Right lung (tissue), 5 donors: ENCODE measurements around the gene LDLRAD1. TPM values are rescaled to one million over a fixed set of nuclear protein-coding genes. Genes with fewer than 3 reads are reported as not detected.
"Not testable (repeated sequence)": the region's sequence is repeated elsewhere in the genome, so short reads cannot be mapped to it uniquely, and the experiment has no call there.

Experiments used
- DNase-seq, 2 donors: peaks; one replicate each; pipeline ENCODE4 v3.0.0-alpha.2; 2013
- polyA plus RNA-seq, 5 donors: library from polyadenylated mRNA; unstranded; fragments of 120-200 nt; gene quantifications; one replicate each; pipeline versions ENCODE4 v1.2.1 to v1.2.3, GENCODE V29; 2013; ENCODE audit warnings: inconsistent platforms in 1 of 5, low replicate concordance in 1 of 5; ENCODE audit not compliant: insufficient read length in 5 of 5, insufficient read depth in 1 of 5

LDLRAD1 gene
- polyA plus RNA-seq, 5 donors: 0.67 to 8.2 (median 4.0) TPM

DNA sequence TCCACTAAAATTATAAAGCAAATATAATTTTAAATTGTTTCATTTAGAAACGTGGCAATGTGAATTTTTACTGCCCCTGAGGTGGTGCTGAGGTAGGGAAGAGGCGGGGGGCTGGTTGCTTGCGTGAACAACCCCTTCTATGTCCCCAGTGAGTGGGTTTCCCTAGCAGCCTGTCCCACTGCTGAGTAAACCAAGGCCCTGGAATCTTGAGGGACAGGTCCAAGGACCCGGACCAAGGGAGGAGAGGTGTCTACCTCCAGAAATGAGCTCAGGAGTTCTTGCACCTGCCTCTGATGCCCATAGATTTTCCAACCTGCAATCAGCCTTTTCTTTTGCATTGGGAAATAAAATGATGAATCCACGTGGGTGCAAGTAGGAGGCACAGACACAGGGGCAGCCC is 649 bp upstream of the LDLRAD1 start:
- DNase-seq: no peak

DNA sequence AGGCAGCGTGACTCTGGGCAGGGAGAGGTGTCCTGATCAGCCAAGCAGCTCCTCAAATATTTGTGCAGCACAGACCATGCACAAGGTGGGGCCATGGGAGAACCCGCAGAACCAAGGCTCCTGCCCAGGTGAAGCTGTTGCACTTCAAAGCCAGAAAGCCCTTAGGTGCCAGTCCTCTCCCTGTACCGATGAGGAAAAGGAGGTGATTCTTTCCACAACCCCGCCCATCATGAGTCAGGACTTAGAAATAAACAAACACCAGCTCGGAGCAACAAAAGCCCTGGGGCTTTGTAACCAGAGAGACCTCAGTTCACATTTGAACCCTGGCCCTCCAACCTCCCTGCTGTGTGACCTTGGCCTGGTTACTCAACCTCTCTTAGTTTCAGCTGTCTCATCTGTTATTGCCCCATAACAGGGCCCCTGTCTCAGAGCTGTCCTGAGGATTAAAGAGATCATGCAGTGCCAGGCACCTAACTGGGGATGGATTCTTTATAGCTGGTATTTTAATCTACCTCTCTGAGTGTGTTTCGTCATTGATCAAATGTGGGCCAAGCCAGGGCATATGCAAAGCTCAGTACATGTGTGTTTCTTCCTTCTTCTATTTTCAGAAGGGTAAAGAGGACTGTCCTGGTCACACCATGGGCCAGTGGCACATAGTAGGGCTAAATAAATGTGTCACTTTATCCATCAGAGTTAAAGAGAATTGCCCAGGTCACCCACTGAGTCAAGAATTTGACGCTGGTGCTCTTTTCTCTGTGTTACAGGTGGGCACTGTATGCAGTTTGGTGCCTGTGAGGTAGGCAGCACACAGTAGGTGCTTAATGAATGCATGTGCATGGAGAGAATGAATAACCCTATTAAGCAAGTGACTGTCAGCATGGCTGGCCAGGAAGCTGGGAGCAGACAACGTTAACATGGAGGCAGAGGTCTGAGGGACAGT is 1.4 kb downstream of the LDLRAD1 start:
- DNase-seq: no peak

DNA sequence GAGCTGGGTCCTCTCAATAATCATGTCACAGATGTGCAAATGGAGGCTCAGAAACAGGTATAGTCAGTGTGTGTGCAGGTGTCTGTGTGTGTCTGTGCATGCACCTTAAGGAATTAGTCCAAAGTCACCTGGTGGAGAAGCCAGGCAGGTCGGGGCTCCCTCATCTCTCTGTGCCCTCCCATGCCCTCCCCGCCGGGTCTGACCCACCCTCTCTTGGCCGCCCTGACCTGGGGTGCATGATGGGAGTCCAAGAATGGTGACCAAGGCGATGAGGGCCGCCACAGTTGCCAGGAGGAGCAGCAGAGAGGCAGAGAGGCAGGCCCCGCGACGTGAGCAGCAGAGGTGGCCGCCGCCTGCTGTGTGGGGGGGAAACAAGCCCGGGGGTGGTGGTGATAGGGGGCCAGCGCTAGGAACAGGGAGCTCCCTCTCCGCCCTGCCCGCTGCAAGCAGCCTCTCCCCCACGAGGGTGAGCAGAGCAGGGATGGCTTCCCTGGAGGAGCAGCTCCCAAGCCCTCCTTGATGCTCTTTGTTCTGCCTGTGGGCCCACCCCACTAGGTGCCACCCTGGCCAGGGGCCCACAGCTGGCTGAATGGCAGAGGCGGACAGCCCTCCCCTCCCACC is 3.9 kb downstream of the LDLRAD1 start:
- DNase-seq: no peak

DNA sequence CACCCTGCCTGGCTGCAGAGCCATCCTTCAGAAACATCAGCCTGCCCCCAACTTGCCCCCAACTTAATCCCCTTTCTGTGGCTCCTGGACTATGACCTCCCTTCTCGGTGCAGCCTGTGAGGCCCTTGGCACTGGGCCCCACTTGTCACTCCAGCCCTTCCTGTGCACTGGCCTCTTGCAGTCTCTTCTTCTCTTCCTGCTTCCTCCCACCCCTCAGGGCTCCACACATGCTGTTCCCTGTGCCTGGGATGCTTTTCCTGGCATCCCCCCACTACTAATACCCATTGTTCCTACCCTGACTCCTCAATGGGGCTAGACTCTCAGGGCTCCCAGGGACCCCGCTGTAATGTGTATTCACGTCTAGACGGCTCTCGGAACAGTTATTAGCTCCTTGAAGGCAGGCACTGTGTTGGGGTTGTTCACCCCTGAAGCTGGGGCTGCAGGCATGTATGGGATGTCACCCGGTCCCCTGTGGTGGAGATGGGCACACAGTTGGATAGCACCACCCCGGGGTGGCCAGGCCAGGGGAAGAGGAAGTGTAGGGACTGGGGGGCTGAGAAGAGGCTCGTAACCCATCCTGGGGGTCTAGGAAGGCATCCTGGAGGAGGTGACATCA is 4.5 kb downstream of the LDLRAD1 start:
- DNase-seq: no peak

DNA sequence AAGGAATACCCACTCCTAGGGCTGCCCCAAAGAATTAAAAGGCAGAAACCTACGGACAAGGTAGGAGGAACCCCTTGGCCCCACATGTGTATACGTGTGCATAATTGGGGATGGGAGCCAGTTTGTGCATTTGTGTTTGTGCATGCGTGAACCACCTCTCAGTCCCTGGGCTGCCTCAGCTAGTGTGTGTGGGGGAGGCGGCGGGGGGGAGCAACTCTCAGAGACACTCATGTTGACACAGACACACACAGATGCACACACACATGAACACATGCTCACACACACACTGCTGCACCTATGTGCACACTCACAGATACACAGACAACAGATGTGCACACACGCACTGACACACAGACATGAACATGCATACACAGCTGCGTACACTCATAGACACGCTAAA is 5.1 kb downstream of the LDLRAD1 start:
- DNase-seq: no peak

DNA sequence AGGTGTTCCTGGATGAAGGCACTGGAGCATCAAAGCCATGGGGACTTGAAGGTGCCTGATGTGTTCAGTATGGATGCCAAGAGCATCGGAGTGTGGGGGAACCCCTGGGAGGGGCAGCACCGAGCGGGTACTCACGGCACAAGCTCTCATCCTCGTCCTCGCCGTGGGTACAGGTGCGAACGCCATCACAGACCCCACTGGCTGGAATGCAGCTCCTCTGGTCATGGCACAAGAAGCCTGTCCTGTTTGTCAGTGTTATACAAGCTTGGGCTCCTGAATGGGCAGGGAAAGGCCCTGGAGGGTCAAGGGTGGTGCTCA is 6.0 kb downstream of the LDLRAD1 start:
- no peak for DNase-seq

DNA sequence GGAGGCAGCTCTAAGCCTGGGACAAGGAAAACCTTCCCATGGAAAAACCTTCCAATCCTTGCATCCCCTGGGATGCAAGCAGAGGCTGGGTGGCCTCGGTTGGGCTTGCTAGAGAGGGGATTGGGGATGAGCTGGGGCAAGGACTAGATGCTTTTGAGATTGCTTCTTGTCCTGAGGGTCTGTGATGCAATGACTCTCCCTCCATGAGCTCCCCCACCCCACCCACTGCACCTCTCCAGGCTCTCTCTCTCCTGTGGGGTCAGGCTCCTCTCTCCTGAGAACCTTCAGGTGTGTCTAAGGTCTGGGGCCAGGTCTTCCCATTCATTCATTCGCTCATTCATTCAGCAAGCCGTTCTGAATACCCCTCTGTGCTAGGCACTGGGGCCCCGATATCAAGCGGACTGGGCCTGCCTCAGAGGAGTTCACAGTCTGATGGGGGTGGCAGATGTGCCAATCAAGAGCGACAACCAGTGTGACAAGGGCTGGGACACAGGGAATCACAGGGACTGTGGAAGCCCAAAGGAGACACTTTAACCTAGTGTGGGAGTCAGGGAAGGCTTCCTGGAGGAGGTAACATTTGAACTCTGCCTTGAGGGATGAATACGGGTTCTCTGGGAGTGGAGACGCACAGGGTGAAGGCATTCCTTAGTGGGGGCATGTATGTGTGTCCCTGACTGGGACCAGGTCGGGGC is 6.5 kb downstream of the LDLRAD1 start:
- DNase-seq: no peak

DNA sequence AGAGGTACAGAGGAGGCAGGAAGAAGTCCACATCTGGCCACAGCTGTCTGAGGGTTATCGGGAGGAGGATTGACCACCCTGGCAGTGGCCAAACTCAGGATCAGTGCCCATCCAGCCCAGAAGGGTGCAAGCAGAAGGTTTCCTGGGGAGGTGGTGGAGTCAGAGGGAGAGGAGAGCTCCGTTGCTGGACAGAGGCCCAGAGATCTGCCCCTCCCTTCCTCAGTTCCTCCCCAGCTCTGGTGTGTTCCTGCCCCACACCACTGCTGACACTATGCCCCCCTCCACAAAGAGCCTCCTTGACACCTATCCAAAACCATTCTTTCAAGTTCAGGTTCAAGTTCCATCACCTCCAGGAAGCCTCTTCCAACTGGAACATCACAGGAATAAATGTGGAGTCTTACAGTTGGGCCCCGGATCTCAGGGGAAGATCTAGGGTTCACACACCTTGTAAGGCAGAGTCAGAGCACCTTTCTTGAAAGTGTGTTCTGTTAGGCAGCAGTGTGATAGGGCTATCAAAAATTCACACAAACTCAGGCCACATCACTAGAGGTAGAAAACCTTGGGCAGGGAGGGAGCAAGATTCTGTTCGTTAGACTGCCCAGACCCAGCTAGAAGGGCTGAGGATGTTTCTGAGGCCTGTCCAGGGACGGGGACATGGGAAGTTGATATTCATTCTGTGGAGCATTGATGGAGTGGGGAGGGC is 7.4 kb downstream of the LDLRAD1 start:
- DNase-seq: no peak

DNA sequence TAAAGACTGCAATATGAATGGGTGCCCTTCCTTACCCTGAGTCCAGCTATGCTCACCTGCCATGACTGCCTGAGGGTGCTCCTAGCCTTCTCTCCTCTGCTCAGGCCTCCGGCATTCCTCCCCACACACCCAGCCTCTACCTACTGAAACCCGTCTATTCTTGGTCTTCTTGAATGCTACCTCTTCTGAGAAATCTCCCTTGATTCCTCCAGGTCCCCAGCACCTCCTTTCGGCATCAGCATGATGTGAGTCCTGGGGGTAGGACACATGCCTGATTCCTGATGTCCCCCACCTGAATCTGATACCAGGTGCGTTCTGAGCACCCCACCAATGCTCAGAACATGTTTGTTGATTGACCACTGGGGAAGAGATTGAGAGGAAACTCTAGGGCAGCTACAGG is 8.6 kb downstream of the LDLRAD1 start:
- DNase-seq: no peak

DNA sequence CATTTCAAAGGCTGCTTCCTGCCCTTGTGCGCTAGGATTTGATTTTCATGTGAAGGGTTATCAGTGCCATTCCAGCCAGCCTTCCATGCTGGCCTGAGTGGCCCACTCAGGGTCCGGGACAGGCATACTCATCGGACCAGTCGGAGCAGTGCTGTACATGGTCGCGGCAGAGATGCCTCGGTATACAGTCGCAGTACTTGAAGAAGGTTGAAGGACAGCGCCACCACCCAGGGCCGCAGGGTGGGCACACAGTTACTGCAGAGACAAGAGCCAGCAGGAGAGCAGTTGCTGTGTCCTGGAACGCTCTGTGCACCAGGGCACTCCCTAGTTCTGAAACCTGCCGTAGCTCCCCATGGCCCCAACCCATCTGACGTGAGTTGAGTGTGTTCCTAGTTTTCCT is 9.1 kb downstream of the LDLRAD1 start:
- no peak for DNase-seq

DNA sequence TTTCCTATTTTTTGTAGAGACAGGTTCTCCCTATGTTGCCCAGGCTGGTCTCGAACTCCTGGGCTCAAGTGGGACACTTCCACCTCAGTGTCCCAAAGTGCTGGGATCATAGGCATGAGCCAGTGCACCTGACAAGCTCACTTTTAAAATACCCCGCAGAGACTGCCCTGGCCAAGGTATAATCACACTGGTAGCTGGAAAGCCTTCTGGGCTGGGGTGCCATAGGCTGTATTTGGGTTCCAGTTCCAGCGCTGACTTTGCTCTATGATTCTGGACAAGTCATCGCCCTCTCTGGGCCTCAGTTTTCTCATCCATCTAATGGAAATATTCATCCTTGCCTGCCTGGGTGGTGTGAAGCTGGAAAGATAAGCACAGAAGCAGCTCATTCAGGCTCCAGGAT is 10.4 kb downstream of the LDLRAD1 start:
- DNase-seq: no peak

DNA sequence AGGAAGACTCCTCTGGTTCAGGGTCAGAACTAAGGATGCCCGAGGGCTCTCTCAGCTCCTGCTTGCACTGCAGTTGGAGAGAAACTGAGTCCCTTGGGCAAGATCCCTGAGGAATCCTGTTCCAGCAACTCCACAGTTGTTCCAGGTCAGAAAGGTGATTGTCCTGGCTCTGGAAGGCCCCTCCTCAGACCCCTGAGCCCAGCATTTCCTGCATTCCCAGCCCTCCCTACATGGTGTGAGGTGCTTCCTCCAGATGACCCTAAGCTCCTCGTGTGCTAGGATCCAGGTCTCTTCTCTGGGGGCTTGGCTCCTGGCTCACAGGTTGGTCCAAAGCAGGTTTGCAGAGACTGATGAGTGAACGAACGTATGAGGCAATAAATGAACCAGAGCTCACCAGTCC is 11.5 kb downstream of the LDLRAD1 start:
- no peak for DNase-seq

DNA sequence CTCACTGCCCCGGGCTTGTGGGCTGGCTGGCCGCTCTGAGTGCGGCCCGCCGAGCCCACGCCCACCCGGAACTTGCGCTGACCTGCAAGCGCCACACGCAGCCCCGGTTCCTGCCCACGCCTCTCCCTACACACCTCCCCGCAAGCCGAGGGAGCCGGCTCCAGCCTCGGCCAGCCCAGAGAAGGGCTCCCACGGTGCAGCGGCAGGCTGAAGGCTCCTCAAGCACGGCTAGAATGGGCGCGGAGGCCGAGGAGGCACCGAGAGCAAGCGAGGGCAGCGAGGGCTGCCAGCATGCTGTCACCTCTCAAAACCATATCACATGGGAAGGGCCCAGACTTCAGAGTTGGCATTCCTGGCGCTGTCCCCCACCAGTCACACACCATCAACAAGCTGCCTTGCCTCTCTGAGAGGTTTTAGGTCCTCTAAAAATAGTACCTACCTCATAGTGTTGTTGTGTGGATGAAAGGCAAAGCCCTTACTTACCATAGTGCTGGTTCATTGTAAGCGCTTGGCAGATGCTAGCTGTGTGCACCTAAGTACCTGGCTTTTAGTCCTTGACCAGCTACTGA is 13.4 kb downstream of the LDLRAD1 start:
- DNase-seq: no peak

DNA sequence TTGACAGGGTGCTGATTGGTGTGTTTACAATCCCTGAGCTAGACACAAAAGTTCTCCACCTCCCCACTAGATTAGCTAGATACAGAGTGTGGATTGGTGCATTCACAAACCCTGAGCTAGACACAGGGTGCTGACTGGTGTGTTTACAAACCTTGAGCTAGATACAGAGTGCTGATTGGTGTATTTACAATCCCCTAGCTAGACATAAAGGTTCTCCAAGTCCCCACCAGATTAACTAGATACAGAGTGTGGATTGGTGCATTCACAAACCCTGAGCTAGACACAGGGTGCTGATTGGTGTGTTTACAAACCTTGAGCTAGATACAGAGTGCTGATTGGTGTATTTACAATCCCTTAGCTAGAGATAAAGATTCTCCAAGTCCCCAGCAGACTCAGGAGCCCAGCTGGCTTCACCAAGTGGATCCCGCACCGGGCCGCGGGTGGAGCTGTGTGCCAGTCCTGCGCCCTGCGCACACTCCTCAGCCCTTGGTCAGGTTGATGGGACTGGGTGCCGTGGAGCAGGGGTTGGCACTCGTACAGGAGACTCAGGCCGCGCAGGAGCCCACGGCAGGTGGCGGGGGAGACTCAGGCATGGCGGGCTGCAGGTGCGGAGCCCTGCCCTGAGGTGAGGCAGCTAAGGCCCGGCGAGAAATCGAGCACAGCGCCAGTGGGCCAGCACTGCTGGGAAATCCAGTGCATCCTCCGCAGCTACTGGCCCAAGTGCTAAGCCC is 14.1 kb downstream of the LDLRAD1 start:
- DNase-seq: not testable (repeated sequence)

DNA sequence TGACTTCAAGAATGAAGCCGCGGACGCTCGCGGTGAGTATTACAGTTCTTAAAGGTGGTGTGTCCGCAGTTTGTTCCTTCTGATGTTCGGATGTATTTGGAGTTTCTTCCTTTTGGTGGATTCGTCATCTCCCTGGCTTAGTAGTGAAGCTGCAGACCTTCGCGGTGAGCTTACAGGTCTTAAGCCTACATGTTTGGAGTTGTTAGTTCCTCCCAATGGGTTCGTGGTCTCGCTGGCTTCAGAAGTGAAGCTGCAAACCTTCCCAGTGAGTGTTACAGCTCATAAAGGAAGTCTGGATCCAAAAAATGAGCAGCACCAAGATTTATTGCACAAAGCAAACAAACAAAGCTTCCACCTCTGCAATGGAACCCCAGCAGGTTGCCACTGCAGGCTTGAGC is 14.7 kb downstream of the LDLRAD1 start:
- DNase-seq: no peak

DNA sequence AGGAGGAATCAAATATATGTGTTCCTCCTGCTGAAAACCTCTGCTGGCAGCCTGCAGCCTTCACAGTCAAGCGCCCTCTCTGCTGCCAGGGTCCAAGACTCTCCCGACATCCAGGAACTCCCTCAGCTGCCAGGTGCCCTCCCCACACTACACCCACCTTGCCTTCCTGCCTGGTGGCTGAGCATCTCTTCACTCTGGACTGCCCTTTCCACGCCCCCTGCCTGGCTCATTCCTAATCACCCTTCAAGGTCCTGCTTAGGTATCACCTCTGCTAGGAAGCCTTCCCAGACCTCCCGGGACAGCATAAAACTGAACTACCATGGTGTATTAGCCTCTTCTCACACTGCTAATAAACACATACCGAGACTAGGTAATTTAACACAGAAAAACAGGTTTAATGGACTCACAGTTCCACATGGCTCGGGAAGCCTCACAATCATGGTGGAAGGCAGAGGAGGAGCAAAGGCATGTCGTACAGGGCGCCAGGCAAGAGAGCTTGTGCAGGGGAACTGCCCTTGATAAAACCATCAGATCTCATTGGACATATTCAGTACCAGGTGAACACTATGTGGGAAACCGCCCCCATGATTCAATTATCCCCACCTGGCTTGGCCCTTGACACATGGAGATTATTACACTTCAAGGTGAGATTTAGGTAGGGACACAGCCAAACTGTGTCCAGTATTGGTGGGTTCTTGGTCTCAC is 15.3 kb downstream of the LDLRAD1 start:
- DNase-seq: no peak

DNA sequence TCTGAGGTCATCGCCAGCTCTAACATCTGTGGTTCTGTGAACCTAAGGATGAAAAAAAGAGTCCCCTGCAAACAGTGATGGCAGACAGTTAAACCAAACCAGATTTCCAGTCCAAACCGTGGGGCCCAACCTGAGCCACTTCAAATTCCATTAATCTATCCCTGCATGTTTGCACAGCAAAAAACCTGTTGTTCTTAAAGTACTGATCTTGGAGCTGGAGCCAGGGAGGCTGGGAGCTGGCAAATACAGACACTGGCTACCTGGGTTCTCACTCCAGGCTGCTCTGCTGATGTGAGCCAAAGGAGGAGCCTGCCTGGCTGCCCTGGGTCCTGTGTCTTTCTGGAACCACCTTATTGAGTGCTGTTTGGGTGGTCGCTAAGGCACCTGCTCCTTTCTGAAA is 16.4 kb downstream of the LDLRAD1 start:
- no peak for DNase-seq

DNA sequence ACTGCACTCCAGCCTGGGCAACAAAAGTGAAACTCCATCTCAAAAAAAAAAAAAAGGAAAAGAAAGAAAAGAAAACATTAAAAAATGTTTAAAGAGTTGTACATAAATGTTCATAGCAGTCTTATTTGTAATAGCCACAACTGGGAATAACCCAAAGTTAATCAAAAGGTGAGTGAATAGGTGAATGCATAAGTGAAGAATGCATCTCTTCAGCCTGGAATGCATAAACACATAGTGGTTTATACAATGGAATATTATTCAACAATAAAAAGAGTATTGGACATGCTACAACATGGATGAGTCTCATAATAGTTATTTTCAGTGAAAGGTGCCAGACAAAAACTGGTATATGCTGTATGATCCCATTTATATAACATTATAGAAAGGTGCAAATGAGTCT is 18.1 kb downstream of the LDLRAD1 start:
- DNase-seq: no peak

DNA sequence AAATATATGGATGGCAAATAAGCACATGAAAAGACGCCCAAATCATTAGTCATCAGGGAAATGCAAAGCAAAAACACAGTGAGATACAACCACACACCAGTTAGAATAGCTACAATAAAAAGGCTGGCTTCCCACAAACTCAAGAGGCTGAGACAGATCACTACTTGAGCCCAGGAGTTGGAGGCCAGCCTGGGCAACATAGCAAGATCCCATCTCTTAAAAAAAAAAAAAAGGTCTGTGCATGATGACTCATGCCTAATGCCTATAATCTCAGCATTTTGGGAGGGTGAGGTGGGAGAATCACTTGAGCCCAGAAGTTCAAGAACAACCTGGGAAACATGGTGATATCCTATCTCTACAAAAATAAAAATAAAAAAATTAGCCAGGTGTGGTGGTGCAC is 19.8 kb downstream of the LDLRAD1 start:
- DNase-seq: no peak

DNA sequence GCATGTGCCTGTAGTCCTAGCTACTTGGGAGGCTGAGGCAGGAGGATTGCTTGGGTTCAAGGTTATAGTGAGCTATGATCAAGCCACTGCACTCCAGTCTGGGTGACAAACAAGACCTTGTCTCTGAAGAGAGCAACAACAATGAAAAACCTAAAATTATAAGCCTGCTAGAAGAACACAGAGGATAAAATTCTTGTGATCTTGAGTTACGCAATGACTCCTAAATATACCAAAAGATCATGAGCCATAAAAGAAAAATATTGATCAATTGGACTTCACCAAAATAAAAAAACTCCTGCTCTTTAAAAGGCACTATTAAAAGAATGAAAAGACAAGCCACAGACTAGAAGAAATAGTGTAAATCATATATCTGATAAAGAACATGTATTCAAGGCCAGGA is 22.3 kb downstream of the LDLRAD1 start:
- DNase-seq: no peak
